Amniotic stem cell (primary cell): ENCODE data around the gene EWSR1.
A peak's percentile ranks its signal among the peaks of the same experiment; 100 is the strongest.

Experiments used
- DNase-seq: peaks from one replicate; lab custom pipeline; 2025; lab: John Stamatoyannopoulos, UW

Gene EWSR1

GRCh38 chr22:29269731-29270474 lies 1.8 kb downstream of the EWSR1 start:
- no peak for DNase-seq

- DNase-seq: no peak
Measured at GRCh38 chr22:29270475-29271271, 2.6 kb downstream of the EWSR1 start.

GRCh38 chr22:29272624-29273023 lies 4.6 kb downstream of the EWSR1 start:
- no peak for DNase-seq

- DNase-seq: no peak
Measured at GRCh38 chr22:29275167-29275566, 7.1 kb downstream of the EWSR1 start.

- no peak for DNase-seq
Measured at GRCh38 chr22:29275819-29276565, 7.9 kb downstream of the EWSR1 start.

GRCh38 chr22:29277927-29278326 lies 9.9 kb downstream of the EWSR1 start:
- DNase-seq: no peak

GRCh38 chr22:29284196-29284595 lies 16.1 kb downstream of the EWSR1 start:
- no peak for DNase-seq

GRCh38 chr22:29288837-29289236 lies 20.8 kb downstream of the EWSR1 start:
- DNase-seq: no peak

- no peak for DNase-seq
Measured at GRCh38 chr22:29290061-29290460, 22.0 kb downstream of the EWSR1 start.

GRCh38 chr22:29291215-29291614 lies 23.1 kb downstream of the EWSR1 start:
- no peak for DNase-seq

GRCh38 chr22:29292379-29292778 lies 24.3 kb downstream of the EWSR1 start:
- DNase-seq: no peak

- DNase-seq: no peak
Measured at GRCh38 chr22:29298641-29299040, 30.6 kb downstream of the EWSR1 start.

GRCh38 chr22:29299136-29299900 lies 31.2 kb downstream of the EWSR1 start:
- DNase-seq: no peak

- DNase-seq: no peak
Measured at GRCh38 chr22:29300467-29300806, 32.4 kb downstream of the EWSR1 start.

- no peak for DNase-seq
Measured at GRCh38 chr22:29300807-29301601, 32.9 kb downstream of the EWSR1 start.

GRCh38 chr22:29301716-29302401 lies 33.8 kb downstream of the EWSR1 start:
- DNase-seq: no peak

- no peak for DNase-seq
Measured at GRCh38 chr22:29302402-29302680, 34.3 kb downstream of the EWSR1 start.

- no peak for DNase-seq
Measured at GRCh38 chr22:29302681-29303465, 34.8 kb downstream of the EWSR1 start.

GRCh38 chr22:29305836-29306174 lies 37.7 kb downstream of the EWSR1 start:
- no peak for DNase-seq

- peak; percentile 49 for DNase-seq
Measured at GRCh38 chr22:29306175-29306834, 38.2 kb downstream of the EWSR1 start, which contains the start of gene GAS2L1. Gene GAS2L1 (plus strand): TSS chr22:29306650. CDS start chr22:29308106, 1,456 bp downstream.
